Neural cell (in vitro differentiated cells): ENCODE measurements around the gene YWHAE. TPM values are rescaled to one million over a fixed set of nuclear protein-coding genes. Genes with fewer than 3 reads are reported as not detected.
"Not testable (repeated sequence)": the region's sequence is repeated elsewhere in the genome, so short reads cannot be mapped to it uniquely, and the experiment has no call there.

Source experiments
- H2AFZ ChIP-seq: fragments of 200-600, 300-800 bp; sonication (generic), shearing (Covaris generic); 2 replicates; pipeline ENCODE4 v1.6.0; 2014; ENCODE audit warnings: low read depth, mild to moderate bottlenecking, antibody characterized with exemption, low read length, moderate library complexity
- H3F3A ChIP-seq: fragments of 200-600 bp; shearing (Covaris generic); 2 replicates; pipeline ENCODE4 v1.6.1; 2016; ENCODE audit warnings: mild to moderate bottlenecking, moderate library complexity, mixed read lengths, antibody characterized with exemption, low read length; ENCODE audit not compliant: insufficient read depth, poor library complexity, severe bottlenecking
- H3K27ac ChIP-seq: fragments of 200-600, 300-800 bp; sonication (generic), shearing (Covaris generic); 2 replicates; pipeline ENCODE4 v1.5.1; 2014; ENCODE audit warnings: mild to moderate bottlenecking, low read length, moderate library complexity
- H3K27me3 ChIP-seq: fragments of 300-800, 200-600 bp; sonication (generic), shearing (Covaris generic); 2 replicates; pipeline ENCODE4 v1.6.0; 2014; ENCODE audit warnings: mild to moderate bottlenecking, low read depth, low read length, moderate library complexity; ENCODE audit not compliant: insufficient read depth
- H3K36me3 ChIP-seq: fragments of 300-800, 200-600 bp; sonication (generic), shearing (Covaris generic); 2 replicates; pipeline ENCODE4 v1.5.1; 2014; ENCODE audit warnings: mild to moderate bottlenecking, antibody characterized with exemption, low read length, moderate library complexity; ENCODE audit not compliant: insufficient read depth
- H3K4me2 ChIP-seq: fragments of 300-800, 200-600 bp; sonication (generic), shearing (Covaris generic); 2 replicates; pipeline ENCODE4 v1.6.0; 2014; ENCODE audit warnings: mild to moderate bottlenecking, low read length
- H3K4me3 ChIP-seq: fragments of 300-800, 200-600 bp; sonication (generic), shearing (Covaris generic); 2 replicates; pipeline ENCODE4 v1.5.1; 2014; ENCODE audit warnings: mild to moderate bottlenecking, low read length, moderate library complexity
- H3K79me2 ChIP-seq: fragments of 200-600 bp; shearing (Covaris generic); replicated peaks from 2 replicates; pipeline ENCODE4 v1.6.0; 2014; ENCODE audit warnings: mild to moderate bottlenecking, low read length, moderate library complexity; ENCODE audit not compliant: insufficient read depth
- H3K9ac ChIP-seq: fragments of 300-800, 200-600 bp; sonication (generic), shearing (Covaris generic); 2 replicates; pipeline ENCODE4 v1.6.1; 2016; ENCODE audit warnings: mild to moderate bottlenecking, low read length, mixed read lengths
- H3K9me2 ChIP-seq: fragments of 200-600 bp; shearing (Covaris generic); 2 replicates; pipeline ENCODE4 v1.6.1; 2016; ENCODE audit warnings: mild to moderate bottlenecking, low read length, mixed read lengths; ENCODE audit not compliant: insufficient read depth
- H3K9me3 ChIP-seq: fragments of 200-600, 300-800 bp; sonication (generic), shearing (Covaris generic); 2 replicates; pipeline ENCODE4 v1.6.1; 2016; ENCODE audit warnings: mild to moderate bottlenecking, mixed run types, low read length, moderate library complexity, mixed read lengths
- H4K20me1 ChIP-seq: fragments of 200-600 bp; shearing (Covaris generic); 2 replicates; pipeline ENCODE4 v1.6.1; 2016; ENCODE audit warnings: mild to moderate bottlenecking, mixed run types; ENCODE audit not compliant: insufficient read depth
- EZH2 ChIP-seq: fragments of 200-600, 300-800 bp; shearing (Covaris generic), sonication (generic); IDR thresholded peaks from 2 replicates; pipeline ENCODE4 v1.6.1; 2014; ENCODE audit warnings: antibody characterized with exemption, low read length, borderline replicate concordance, mild to moderate bottlenecking; ENCODE audit not compliant: insufficient read depth, poor library complexity, severe bottlenecking
- MXI1 ChIP-seq: fragments of 450-650 bp; conservative IDR thresholded peaks from 2 replicates; pipeline ENCODE4 v1.6.1; 2014; ENCODE audit warnings: antibody characterized with exemption, mild to moderate bottlenecking; ENCODE audit not compliant: poor library complexity, severe bottlenecking
- POLR2AphosphoS5 ChIP-seq: IDR thresholded peaks from 2 replicates; pipeline ENCODE4 v1.6.1; 2012
- RAD21 ChIP-seq: fragments of 450-650 bp; conservative IDR thresholded peaks from 2 replicates; pipeline ENCODE4 v1.6.1; 2014; ENCODE audit warnings: antibody characterized with exemption, mild to moderate bottlenecking, moderate library complexity
- SMC3 ChIP-seq: fragments of 450-650 bp; conservative IDR thresholded peaks from 2 replicates; pipeline ENCODE4 v1.6.1; 2014; ENCODE audit warnings: antibody characterized with exemption, mild to moderate bottlenecking, moderate library complexity; ENCODE audit not compliant: poor library complexity
- TAF1 ChIP-seq: IDR thresholded peaks from 2 replicates; pipeline ENCODE4 v1.6.1; 2012; ENCODE audit warnings: low read depth
- polyA plus RNA-seq: library from polyadenylated mRNA; depleted of rRNA; stranded (reverse); fragments of >200 nt; gene quantifications from 2 replicates; pipeline ENCODE4 v1.2.3, GENCODE V29; 2014
- TF ChIP-seq, protein P1 (sequence below): fragments of 450-650 bp; IDR thresholded peaks from 2 replicates; pipeline ENCODE4 v1.5.1; 2014; ENCODE audit warnings: antibody characterized with exemption, mild to moderate bottlenecking, moderate library complexity; ENCODE audit not compliant: poor library complexity, severe bottlenecking
- TF ChIP-seq, protein P2 (sequence below): IDR thresholded peaks from 2 replicates; pipeline ENCODE4 v1.6.1; 2012; ENCODE audit warnings: borderline replicate concordance

The YWHAE gene
- polyA plus RNA-seq, 1 donor from 2014 or later = 594 TPM

DNA sequence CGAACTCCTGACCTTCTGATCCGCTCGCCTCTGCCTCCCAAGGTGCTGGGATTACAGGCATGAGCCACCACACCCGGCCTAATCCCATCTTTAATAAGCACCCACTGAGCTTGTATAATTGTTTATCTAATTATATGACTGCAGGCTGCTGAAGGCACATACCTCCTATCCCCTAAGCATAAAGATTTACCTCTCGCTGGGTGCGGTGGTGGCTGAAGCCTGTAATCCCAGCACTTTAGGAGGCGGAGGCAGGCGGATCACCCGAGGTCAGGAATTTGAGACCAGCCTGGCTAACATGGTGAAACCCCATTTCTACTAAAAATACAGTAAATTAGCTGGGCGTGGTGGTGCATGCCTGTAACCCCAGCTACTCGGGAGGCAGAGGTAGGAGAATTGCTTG, 20.1 kb upstream of the YWHAE start:
- no peaks in the 10 kb centered on the region for H3K79me2 ChIP-seq
- H3F3A ChIP-seq = no peaks in the 10 kb centered on the region
- no peaks in the 10 kb centered on the region for H3K27me3 ChIP-seq
- H3K4me3 ChIP-seq = no peak overlapping the region
- no peaks in the 10 kb centered on the region for H3K9me2 ChIP-seq
- H2AFZ ChIP-seq = no peak overlapping the region
- H3K9ac ChIP-seq = no peak overlapping the region
- no peaks in the 10 kb centered on the region for H3K9me3 ChIP-seq
- no peaks in the 10 kb centered on the region for H3K36me3 ChIP-seq
- H4K20me1 ChIP-seq = no peaks in the 10 kb centered on the region
- no peak overlapping the region for H3K27ac ChIP-seq
- H3K4me2 ChIP-seq = no peak overlapping the region
- TF ChIP-seq POLR2AphosphoS5 = no peak
- TF ChIP-seq EZH2 = no peak
- TF ChIP-seq, protein P1, sequence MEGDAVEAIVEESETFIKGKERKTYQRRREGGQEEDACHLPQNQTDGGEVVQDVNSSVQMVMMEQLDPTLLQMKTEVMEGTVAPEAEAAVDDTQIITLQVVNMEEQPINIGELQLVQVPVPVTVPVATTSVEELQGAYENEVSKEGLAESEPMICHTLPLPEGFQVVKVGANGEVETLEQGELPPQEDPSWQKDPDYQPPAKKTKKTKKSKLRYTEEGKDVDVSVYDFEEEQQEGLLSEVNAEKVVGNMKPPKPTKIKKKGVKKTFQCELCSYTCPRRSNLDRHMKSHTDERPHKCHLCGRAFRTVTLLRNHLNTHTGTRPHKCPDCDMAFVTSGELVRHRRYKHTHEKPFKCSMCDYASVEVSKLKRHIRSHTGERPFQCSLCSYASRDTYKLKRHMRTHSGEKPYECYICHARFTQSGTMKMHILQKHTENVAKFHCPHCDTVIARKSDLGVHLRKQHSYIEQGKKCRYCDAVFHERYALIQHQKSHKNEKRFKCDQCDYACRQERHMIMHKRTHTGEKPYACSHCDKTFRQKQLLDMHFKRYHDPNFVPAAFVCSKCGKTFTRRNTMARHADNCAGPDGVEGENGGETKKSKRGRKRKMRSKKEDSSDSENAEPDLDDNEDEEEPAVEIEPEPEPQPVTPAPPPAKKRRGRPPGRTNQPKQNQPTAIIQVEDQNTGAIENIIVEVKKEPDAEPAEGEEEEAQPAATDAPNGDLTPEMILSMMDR = no peak
- TF ChIP-seq MXI1 = no peak
- no peak for TF ChIP-seq RAD21

DNA sequence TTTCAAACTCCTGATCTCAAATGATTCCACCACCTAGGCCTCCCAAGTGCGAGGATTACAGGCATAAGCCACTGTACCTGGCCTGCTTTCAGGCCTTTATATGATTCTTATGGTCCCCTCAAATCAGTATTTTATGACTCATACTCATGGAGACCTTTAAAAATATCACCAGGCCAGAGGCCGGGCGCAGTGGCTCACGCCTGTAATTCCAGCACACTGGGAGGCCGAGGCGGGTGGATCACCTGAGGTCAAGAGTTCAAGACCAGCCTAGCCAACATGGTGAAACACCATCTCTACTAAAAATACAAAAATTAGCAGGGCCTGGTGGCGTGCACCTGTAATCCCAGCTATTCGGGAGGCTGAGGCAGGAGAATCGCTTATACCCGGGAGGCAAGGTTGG, 18.5 kb upstream of the YWHAE start:
- not testable (repeated sequence) for H3K4me2 ChIP-seq, H2AFZ ChIP-seq, H3F3A ChIP-seq, H3K36me3 ChIP-seq, H3K9me3 ChIP-seq, H3K27me3 ChIP-seq, H3K9me2 ChIP-seq, H3K4me3 ChIP-seq, H3K9ac ChIP-seq, H3K79me2 ChIP-seq, H3K27ac ChIP-seq, H4K20me1 ChIP-seq

DNA sequence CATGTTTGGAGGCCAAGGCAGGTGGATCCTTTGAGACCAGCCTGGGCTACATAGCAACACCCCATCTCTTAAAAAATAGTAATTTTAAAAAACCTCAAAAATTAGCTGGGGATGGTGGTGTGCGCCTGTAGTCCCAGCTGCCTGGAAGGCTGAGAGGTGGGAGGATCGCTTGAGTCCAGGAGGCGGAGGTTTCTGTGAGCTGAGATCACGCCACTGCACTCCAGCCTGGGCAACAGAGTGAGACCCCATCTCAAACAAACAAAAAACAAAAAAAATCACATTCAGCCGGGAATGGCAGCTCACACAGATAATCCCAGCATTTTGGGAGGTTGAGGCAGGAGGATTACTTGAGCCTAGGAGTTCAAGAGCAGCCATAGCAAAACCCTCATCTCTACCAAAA, 16.4 kb upstream of the YWHAE start:
- H3K9me2 ChIP-seq = no peaks in the 10 kb centered on the region
- H4K20me1 ChIP-seq = no peaks in the 10 kb centered on the region
- H3K79me2 ChIP-seq = no peaks in the 10 kb centered on the region
- H3K4me3 ChIP-seq = no peak overlapping the region
- no peaks in the 10 kb centered on the region for H3F3A ChIP-seq
- no peaks in the 10 kb centered on the region for H3K9me3 ChIP-seq
- H2AFZ ChIP-seq = no peak overlapping the region
- H3K9ac ChIP-seq = no peak overlapping the region
- no peak overlapping the region for H3K27ac ChIP-seq
- no peaks in the 10 kb centered on the region for H3K27me3 ChIP-seq
- TF ChIP-seq TAF1 (no peak), POLR2AphosphoS5 (no peak)
- TF ChIP-seq, protein P1 = no peak
- no peak overlapping the region for H3K4me2 ChIP-seq
- H3K36me3 ChIP-seq = no peaks in the 10 kb centered on the region

DNA sequence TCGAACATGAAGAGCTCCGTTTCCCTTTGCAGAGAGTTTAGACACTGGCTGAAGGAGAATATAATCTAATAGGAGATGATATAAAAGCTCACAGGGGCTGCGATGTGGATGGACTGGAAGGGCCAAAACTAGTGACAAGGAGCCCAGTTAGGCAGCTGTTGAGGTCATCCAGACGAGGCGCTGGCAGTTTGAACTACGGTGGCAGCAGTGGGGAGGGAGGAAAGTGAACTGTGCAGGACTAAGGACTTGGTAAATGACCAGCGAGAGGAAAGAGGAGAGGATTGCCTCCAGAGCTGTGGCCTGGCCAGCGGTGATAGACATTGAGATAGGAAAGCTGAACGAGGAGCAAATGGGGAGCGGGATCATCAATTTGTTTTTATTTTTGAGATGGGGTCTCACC, 14.6 kb upstream of the YWHAE start:
- no peaks in the 10 kb centered on the region for H3K9me2 ChIP-seq
- no peaks in the 10 kb centered on the region for H3K9me3 ChIP-seq
- H2AFZ ChIP-seq = no peak overlapping the region
- no peak overlapping the region for H3K4me3 ChIP-seq
- no peak overlapping the region for H3K27ac ChIP-seq
- no peaks in the 10 kb centered on the region for H3K27me3 ChIP-seq
- no peaks in the 10 kb centered on the region for H3F3A ChIP-seq
- H3K79me2 ChIP-seq = no peaks in the 10 kb centered on the region
- H3K9ac ChIP-seq = no peak overlapping the region
- H3K4me2 ChIP-seq = no peak overlapping the region
- H4K20me1 ChIP-seq = no peaks in the 10 kb centered on the region
- no peaks in the 10 kb centered on the region for H3K36me3 ChIP-seq
- TF ChIP-seq SMC3 (no peak), MXI1 (no peak), TAF1 (no peak), EZH2 (no peak), RAD21 (no peak), POLR2AphosphoS5 (no peak)
- TF ChIP-seq, protein P1 = no peak
- TF ChIP-seq, protein P2, sequence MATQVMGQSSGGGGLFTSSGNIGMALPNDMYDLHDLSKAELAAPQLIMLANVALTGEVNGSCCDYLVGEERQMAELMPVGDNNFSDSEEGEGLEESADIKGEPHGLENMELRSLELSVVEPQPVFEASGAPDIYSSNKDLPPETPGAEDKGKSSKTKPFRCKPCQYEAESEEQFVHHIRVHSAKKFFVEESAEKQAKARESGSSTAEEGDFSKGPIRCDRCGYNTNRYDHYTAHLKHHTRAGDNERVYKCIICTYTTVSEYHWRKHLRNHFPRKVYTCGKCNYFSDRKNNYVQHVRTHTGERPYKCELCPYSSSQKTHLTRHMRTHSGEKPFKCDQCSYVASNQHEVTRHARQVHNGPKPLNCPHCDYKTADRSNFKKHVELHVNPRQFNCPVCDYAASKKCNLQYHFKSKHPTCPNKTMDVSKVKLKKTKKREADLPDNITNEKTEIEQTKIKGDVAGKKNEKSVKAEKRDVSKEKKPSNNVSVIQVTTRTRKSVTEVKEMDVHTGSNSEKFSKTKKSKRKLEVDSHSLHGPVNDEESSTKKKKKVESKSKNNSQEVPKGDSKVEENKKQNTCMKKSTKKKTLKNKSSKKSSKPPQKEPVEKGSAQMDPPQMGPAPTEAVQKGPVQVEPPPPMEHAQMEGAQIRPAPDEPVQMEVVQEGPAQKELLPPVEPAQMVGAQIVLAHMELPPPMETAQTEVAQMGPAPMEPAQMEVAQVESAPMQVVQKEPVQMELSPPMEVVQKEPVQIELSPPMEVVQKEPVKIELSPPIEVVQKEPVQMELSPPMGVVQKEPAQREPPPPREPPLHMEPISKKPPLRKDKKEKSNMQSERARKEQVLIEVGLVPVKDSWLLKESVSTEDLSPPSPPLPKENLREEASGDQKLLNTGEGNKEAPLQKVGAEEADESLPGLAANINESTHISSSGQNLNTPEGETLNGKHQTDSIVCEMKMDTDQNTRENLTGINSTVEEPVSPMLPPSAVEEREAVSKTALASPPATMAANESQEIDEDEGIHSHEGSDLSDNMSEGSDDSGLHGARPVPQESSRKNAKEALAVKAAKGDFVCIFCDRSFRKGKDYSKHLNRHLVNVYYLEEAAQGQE = no peak
